Stimulated activated naive B cell treated with anti-CD40 and anti-IgM and Interleukin-4, amounts not matched to agents 10 μg/mL and 1 μg/mL and 100 μg/mL, for 72 hours (primary cell): ENCODE measurements around the gene FOXD4L3.
"Not testable (repeated sequence)": the region's sequence is repeated elsewhere in the genome, so short reads cannot be mapped to it uniquely, and the experiment has no call there.

Experiments used
- ATAC-seq, 2 donors: fragments of 150-1000 bp; cut with Tn5 transposase; replicated peaks; 2 replicates each; pipeline ENCODE4 v1.10.0; 2021; ENCODE audit warnings: moderate library complexity in 1 of 2
- DNase-seq: peaks from one replicate; pipeline ENCODE4 v3.0.0; 2021
- H3K27ac Mint-ChIP-seq: one replicate; pipeline ENCODE4 v1.8.0; 2022; ENCODE audit warnings: mild to moderate bottlenecking, mixed read lengths
- H3K27me3 Mint-ChIP-seq, 2 donors: one replicate each; pipeline ENCODE4 v1.8.0; 2022; ENCODE audit warnings: mixed read lengths in 2 of 2
- H3K36me3 Mint-ChIP-seq, 2 donors: one replicate each; pipeline ENCODE4 v1.8.0; 2022; ENCODE audit warnings: mixed read lengths in 2 of 2, mild to moderate bottlenecking in 1 of 2
- H3K4me1 Mint-ChIP-seq, 2 donors: one replicate each; pipeline ENCODE4 v1.8.0; 2022; ENCODE audit warnings: mixed read lengths in 2 of 2, mild to moderate bottlenecking in 1 of 2
- H3K4me3 Mint-ChIP-seq, 2 donors: one replicate each; pipeline ENCODE4 v1.8.0; 2022; ENCODE audit warnings: mild to moderate bottlenecking in 2 of 2, mixed read lengths in 2 of 2, moderate library complexity in 1 of 2
- H3K9me3 Mint-ChIP-seq, 2 donors: one replicate each; pipeline ENCODE4 v1.8.0; 2022; ENCODE audit warnings: mixed read lengths in 2 of 2, mild to moderate bottlenecking in 1 of 2

Gene FOXD4L3

DNA sequence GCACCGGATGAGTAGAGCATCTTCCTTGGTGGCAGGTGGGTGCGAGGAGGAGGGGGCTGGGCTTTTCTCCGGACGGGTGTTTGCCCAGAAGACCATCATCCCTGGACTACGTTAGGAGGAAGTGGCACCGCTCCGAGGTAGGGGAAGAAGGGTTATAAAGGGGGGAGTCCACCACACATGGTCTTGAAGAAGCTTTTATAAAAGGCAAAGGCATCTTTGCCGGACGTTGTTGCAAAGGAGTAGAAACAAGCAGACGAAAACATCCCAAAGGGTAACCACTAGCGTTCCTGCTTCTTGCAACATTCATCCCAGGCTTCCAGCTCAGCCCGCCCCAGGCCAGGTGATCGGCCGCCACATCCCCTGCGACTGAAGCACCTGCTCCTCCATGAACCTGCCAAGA, at the start of gene FOXD4L3:
TSS of gene FOXD4L3 (plus strand) at position 301 of the 400 bp plus-strand sequence. CDS start at position 386, 85 bp downstream.
- H3K9me3 Mint-ChIP-seq, ATAC-seq, DNase-seq, H3K4me1 Mint-ChIP-seq, H3K27me3 Mint-ChIP-seq, H3K4me3 Mint-ChIP-seq, H3K36me3 Mint-ChIP-seq, H3K27ac Mint-ChIP-seq: not testable (repeated sequence)

DNA sequence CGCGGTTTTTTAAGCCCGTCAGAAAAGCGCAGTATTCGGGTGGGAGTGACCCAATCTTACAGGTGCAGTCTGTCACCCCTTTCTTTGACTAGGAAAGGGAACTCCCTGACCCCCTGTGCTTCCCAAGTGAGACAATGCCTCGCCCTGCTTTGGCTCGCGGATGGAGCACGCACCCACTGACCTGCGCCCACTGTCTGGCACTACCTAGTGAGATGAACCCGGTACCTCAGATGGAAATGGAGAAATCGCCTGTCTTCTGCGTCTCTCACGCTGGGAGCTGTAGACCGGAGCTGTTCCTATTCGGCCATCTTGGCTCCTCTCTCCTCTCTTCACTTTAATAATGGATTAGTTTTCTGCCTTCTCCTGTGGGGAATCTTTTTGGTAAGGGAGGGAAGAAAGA, 21.6 kb upstream of the FOXD4L3 start:
- DNase-seq, H3K27me3 Mint-ChIP-seq, H3K4me1 Mint-ChIP-seq, H3K9me3 Mint-ChIP-seq, H3K36me3 Mint-ChIP-seq, H3K4me3 Mint-ChIP-seq, ATAC-seq, H3K27ac Mint-ChIP-seq: not testable (repeated sequence)

DNA sequence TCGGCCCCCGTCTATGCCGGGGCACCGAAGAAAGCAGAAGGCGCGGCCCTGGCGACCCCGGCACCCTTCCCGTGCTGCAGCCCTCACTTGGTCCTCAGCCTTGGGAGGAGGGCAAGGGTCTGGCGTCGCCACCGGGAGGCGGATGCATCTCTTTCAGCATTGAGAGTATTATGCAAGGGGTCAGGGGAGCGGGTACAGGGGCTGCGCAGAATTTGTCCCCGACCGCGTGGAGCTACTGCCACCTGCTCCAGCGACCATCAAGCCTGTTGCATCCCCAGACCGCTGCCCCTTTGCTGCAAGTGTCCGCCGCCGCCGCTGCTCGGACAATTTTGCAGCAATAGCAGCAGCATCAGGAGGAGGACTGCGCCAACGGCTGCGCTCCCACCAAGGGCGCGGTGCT, 1.1 kb downstream of the FOXD4L3 start:
- not testable (repeated sequence) for H3K4me3 Mint-ChIP-seq, H3K27ac Mint-ChIP-seq, H3K36me3 Mint-ChIP-seq, H3K9me3 Mint-ChIP-seq, DNase-seq, H3K4me1 Mint-ChIP-seq, ATAC-seq, H3K27me3 Mint-ChIP-seq

DNA sequence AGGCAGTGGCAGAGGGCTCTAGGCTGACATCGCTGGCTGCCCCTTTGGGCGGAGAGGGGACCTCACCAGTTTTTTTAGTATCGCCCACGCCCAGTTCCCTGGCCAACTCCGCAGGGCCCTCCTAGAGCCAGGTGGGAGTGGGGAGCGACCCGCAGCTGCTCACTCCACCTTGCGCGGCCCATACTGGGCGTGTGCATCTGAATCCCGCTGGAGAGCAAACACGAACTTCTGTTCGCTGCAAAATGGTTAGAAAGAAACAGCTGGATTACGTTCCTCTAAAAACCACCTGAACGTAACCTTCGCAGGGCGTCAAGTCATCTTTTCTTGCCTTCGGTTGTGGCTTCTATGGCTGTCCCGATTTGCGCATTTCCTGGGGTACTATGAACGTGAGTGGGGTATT, 1.5 kb downstream of the FOXD4L3 start:
- not testable (repeated sequence) for H3K27ac Mint-ChIP-seq, H3K9me3 Mint-ChIP-seq, ATAC-seq, H3K27me3 Mint-ChIP-seq, DNase-seq, H3K36me3 Mint-ChIP-seq, H3K4me1 Mint-ChIP-seq, H3K4me3 Mint-ChIP-seq

DNA sequence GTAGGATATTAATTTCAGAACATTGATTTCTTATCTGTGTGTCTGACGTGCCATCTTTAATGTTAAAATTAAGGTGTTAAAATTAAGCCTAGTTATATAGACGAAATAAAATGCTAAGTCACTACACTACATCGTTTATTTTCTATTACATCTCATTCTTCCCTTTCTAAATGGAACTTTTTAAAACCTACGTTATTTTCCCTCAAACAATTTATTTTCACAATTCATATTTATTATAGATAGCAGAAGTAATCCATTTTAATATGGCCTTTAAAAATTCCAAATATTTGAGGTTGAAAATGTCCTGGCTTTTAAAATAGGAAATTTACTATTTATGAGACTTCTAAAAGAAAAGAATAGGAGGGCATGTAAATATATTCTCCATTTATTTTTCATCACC, 2.1 kb downstream of the FOXD4L3 start:
- H3K27ac Mint-ChIP-seq, H3K27me3 Mint-ChIP-seq, H3K9me3 Mint-ChIP-seq, ATAC-seq, H3K4me3 Mint-ChIP-seq, H3K36me3 Mint-ChIP-seq, H3K4me1 Mint-ChIP-seq, DNase-seq: not testable (repeated sequence)

DNA sequence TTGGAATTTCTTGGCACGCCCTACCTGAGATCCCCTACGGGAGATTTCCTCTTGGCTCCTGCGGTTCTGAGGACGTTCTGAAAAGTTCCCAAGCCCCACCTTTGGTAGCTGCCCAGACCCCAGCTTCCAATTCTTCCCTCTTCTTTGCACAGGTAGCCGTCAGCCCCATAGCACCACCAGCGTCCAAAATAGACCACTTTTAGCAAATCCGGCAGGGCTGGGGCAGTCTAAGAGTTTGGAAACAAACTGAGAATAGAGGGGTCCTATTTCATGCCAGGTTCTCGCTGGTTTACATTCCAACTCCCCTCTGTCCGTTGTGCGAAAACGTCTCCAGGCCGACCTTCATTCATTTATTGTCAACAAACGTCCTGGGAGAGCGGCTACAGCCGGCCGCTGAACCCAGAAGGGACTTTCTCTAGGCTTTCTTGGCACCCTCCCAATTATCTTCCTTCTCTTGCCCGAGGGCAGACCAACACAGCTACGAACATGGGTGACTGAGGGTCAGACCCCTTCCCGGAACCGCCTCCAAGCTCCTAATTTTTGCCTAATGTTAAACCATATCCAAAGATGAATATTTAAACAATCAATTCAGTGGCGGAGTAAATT, 3.1 kb downstream of the FOXD4L3 start:
- not testable (repeated sequence) for H3K4me3 Mint-ChIP-seq, DNase-seq, ATAC-seq, H3K27me3 Mint-ChIP-seq, H3K27ac Mint-ChIP-seq, H3K4me1 Mint-ChIP-seq, H3K36me3 Mint-ChIP-seq, H3K9me3 Mint-ChIP-seq

DNA sequence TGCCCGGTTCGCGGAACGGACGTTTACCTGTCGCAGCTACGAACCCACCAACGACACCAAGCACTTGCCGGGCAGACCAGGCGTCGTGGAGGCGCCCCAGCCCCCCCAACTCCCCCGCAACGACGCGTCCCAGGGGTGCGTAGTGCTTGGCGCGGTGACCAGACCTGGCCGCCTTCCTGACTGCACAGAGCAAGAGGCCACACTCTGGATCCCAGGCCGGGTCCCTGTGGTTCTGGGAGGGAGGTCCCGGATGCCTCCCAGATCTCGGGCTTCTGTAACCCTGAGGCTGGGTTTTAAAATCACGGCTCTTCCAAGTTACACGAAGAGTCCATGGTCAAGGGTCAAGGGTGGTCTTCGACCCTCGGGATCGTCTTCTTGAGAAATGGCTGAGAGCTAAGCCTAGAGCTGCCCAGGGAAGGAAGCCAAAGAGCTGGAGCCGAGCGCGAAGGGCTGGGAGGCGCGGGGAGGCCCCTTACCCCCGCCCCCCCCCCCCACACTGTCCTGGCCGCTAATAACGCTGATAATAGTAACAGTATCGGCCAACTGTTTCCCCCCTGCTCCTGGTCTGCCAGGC, 3.8 kb downstream of the FOXD4L3 start:
- H3K4me3 Mint-ChIP-seq, H3K9me3 Mint-ChIP-seq, DNase-seq, H3K27me3 Mint-ChIP-seq, H3K36me3 Mint-ChIP-seq, H3K27ac Mint-ChIP-seq, H3K4me1 Mint-ChIP-seq, ATAC-seq: not testable (repeated sequence)

DNA sequence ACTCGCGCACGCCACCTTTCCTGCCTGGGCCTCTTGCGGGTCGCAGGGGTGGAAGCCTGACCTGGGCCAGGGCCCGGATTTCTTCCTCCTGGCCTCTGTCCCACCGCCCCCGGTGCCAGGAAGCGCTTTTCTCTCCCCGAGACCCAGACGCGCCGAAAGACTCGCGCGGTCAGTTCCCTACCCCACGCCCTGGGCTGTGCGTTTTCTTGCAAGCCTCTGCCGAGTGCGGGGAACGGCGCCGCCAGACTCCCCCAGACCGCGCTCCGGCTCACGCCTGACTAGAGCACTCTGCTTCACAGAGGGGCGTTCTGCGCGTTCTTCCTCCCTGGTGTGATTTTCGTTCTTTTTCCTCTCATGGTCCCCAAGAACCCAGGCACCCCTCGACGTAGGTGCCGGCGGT, 4.5 kb downstream of the FOXD4L3 start:
- not testable (repeated sequence) for DNase-seq, ATAC-seq

DNA sequence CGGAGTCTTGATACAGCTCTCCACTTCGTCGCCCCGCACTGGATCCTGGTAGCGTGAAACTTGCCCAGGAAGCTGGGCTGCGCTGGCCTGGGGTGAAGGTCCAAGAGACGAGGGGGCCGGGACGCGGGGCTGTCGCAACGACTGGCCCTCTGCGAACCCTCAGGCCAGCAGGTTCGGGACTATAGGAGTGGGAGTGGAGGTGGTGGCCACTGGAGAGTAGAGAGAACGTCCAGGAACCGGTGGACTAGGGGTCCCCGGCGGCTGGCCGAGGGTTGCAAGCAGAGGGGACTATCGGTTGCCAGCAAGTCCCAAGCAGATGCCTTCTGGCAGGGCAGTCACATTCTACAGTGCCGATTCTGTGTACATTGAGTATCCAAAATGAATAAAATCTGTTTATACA, 5.0 kb downstream of the FOXD4L3 start:
- not testable (repeated sequence) for H3K27me3 Mint-ChIP-seq, DNase-seq, H3K9me3 Mint-ChIP-seq, H3K4me3 Mint-ChIP-seq, H3K4me1 Mint-ChIP-seq, H3K36me3 Mint-ChIP-seq, ATAC-seq, H3K27ac Mint-ChIP-seq

More for the DNA sequence above, 4.5 kb downstream of the FOXD4L3 start:
- not testable (repeated sequence) for H3K4me3 Mint-ChIP-seq, H3K9me3 Mint-ChIP-seq, H3K36me3 Mint-ChIP-seq, H3K4me1 Mint-ChIP-seq, H3K27me3 Mint-ChIP-seq, H3K27ac Mint-ChIP-seq

DNA sequence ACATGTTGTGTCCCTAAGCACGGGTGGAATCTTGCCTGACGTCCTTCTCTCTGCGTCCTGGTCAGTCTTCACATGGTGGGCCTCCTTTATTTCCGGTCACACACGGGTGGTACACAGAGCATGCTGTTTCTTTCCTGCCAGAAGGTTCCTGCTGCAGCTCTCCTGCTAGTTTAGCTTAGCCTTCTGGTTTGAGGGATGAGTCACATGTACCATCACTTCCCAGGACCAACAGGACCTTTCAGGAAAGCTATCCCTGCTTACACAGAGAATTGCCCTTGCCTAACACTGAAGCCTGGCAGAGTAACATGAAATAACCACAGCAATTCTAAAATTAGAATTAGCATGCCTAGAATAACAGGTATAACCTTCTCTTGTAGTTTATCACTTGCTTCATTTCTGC, 8.5 kb downstream of the FOXD4L3 start:
- not testable (repeated sequence) for H3K4me3 Mint-ChIP-seq, DNase-seq, ATAC-seq, H3K9me3 Mint-ChIP-seq, H3K27ac Mint-ChIP-seq, H3K27me3 Mint-ChIP-seq, H3K36me3 Mint-ChIP-seq, H3K4me1 Mint-ChIP-seq

DNA sequence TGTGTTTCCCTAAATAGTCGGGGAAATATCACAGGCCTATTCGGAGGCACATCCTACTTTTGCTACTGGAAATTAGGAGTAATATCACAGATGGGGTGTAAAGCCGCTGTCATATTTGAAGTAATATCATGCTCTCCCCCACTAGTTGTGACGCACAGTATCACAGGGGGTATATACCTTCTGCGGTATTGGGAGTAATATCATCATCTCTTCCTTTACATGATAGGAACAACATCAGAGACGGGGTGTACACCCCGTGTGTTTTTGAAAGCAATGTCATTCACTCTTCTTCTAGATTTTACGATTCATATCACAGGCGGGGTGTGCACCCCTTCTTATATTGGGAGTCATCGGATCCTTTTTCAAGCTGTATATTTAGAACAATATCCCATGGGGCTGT, 15.5 kb downstream of the FOXD4L3 start:
- peak in 1 of 2 donors; percentile 25 for ATAC-seq

DNA sequence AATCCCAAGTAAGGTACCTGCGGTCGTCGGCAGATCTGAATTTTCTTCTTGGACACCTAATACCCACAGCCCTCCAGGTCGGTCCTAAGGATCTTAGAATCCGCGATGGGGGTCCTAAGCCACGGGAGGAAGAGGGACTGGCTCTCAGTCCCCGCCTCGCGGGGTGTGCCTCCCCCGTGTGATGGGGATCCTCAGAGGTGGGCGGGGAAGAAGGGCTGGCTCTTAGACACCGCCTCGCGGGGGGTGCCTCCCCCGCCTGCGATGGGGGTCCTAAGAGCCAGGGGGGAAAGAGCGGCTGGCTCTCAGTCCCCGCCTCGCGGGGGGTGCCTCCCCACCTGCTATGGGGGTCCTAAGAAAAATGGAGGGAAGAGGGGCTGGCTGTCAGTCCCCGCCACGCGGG, 21.1 kb downstream of the FOXD4L3 start:
- not testable (repeated sequence) for H3K27ac Mint-ChIP-seq, H3K36me3 Mint-ChIP-seq, DNase-seq, H3K27me3 Mint-ChIP-seq, H3K9me3 Mint-ChIP-seq, ATAC-seq, H3K4me3 Mint-ChIP-seq, H3K4me1 Mint-ChIP-seq

More for the DNA sequence above, 15.5 kb downstream of the FOXD4L3 start:
- not testable (repeated sequence) for H3K4me3 Mint-ChIP-seq, H3K27me3 Mint-ChIP-seq, H3K4me1 Mint-ChIP-seq, H3K36me3 Mint-ChIP-seq, DNase-seq, H3K27ac Mint-ChIP-seq, H3K9me3 Mint-ChIP-seq

DNA sequence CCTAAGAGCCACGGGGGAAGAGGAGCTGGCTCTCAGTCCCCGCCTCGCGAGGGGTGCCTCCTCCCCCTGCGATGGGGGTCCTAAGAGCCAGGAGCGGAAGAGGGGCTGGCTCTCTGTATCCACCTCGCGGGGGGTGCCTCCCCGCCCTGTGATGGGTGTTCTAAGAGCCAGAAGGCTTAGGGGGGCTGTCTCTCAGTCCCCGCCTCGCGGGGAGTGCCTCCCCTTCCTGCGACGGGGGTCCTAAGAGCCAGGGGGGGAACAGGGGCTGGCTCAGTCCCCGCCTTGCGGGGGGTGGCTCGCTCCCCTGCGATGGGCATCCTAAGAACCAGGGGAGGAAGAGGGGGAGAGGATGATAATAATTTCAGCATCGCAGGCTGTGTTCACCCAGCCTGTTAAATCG, 21.9 kb downstream of the FOXD4L3 start:
- not testable (repeated sequence) for ATAC-seq, DNase-seq, H3K4me3 Mint-ChIP-seq, H3K9me3 Mint-ChIP-seq, H3K36me3 Mint-ChIP-seq, H3K4me1 Mint-ChIP-seq, H3K27ac Mint-ChIP-seq, H3K27me3 Mint-ChIP-seq

DNA sequence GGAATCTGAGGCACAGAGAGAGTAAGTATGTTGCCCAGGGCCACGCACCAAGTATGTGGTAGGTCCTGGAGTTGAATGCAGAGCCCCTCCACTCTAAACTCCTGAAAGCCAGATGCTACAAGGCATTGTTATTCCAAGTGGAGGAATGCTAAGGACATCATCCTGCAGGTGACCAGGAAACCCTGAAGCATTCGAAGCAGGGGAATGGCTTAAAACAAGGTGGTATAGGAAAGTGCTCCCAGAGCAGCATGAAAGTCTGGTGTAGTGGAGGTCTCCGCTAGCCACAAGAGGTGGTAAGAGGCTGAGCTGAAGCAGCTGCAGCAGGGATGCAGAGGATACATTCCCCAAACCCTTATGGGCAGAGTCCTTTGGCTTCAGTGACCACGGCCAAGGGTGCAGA, 26.4 kb downstream of the FOXD4L3 start:
- ATAC-seq, DNase-seq, H3K4me3 Mint-ChIP-seq, H3K27me3 Mint-ChIP-seq, H3K4me1 Mint-ChIP-seq, H3K36me3 Mint-ChIP-seq, H3K9me3 Mint-ChIP-seq, H3K27ac Mint-ChIP-seq: not testable (repeated sequence)

DNA sequence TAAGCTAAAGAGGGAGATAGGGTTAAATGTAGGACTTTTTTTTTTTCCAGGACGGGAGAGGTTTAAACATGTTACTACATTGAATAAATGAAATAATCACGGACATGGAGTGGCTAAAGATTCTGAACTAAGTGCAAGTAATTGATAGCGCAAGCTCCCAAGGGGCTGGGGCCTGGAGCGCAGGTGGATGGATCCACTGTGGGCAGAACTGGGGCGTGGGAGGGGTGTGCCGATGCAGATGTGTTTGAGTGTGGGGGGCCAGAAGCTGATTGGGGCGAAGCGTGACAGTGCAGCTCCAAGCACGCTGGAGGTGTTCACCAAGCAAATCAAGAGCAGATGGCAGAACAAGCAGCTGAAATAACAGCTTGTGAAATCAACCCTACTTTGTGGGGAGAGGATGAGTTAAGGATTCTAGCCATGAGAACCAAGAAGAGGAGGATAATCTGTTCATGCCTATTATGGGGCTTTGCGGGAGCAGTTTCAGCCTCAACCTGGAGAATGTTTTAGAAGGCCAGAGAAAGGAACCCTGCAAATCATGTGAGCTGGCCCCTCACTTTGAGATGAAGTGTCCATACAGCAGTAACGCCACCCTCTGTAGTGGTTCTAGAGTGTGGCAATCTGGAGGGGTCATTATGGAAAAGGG, 28.0 kb downstream of the FOXD4L3 start:
- not testable (repeated sequence) for H3K36me3 Mint-ChIP-seq, ATAC-seq, H3K9me3 Mint-ChIP-seq, H3K4me1 Mint-ChIP-seq, DNase-seq, H3K4me3 Mint-ChIP-seq, H3K27ac Mint-ChIP-seq, H3K27me3 Mint-ChIP-seq
